HG02970 (cell line): ENCODE measurements around the gene NCKAP5.
A peak's percentile ranks its signal among the peaks of the same experiment; 100 is the strongest.

Experiments used
- ATAC-seq: cut with Tn5 transposase; IDR thresholded peaks from one replicate; pipeline ENCODE4 v1.9.1; 2021; ENCODE audit warnings: mild to moderate bottlenecking, moderate library complexity, moderate number of reproducible peaks; ENCODE audit not compliant: unreplicated experiment, low FRiP score

Gene NCKAP5

GRCh38 chr2:133433455-133434451, 134.5 kb downstream of the NCKAP5 start:
- no peak for ATAC-seq

GRCh38 chr2:133432778-133433177, 135.5 kb downstream of the NCKAP5 start:
- ATAC-seq = no peak

- ATAC-seq = no peak
Observed at GRCh38 chr2:133431289-133431688, 137.0 kb downstream of the NCKAP5 start.

GRCh38 chr2:133426791-133427190, 141.5 kb downstream of the NCKAP5 start:
- ATAC-seq = no peak

- no peak for ATAC-seq
Observed at GRCh38 chr2:133425612-133426011, 142.7 kb downstream of the NCKAP5 start.

- ATAC-seq = no peak
Observed at GRCh38 chr2:133424876-133425275, 143.4 kb downstream of the NCKAP5 start.

GRCh38 chr2:133422931-133423351, 145.3 kb downstream of the NCKAP5 start:
- no peak for ATAC-seq

- ATAC-seq = peak; percentile 93
Observed at GRCh38 chr2:133421516-133422324, 146.5 kb downstream of the NCKAP5 start.

GRCh38 chr2:133420788-133421187, 147.5 kb downstream of the NCKAP5 start:
- no peak for ATAC-seq

GRCh38 chr2:133418671-133419070, 149.6 kb downstream of the NCKAP5 start:
- no peak for ATAC-seq

- no peak for ATAC-seq
Observed at GRCh38 chr2:133418021-133418420, 150.2 kb downstream of the NCKAP5 start.

- no peak for ATAC-seq
Observed at GRCh38 chr2:133417415-133417814, 150.8 kb downstream of the NCKAP5 start.

- no peak for ATAC-seq
Observed at GRCh38 chr2:133416736-133417135, 151.5 kb downstream of the NCKAP5 start.

GRCh38 chr2:133416146-133416545, 152.1 kb downstream of the NCKAP5 start:
- ATAC-seq = no peak

- ATAC-seq = no peak
Observed at GRCh38 chr2:133415210-133415876, 152.9 kb downstream of the NCKAP5 start.

- ATAC-seq = no peak
Observed at GRCh38 chr2:133414486-133415209, 153.6 kb downstream of the NCKAP5 start.

- no peak for ATAC-seq
Observed at GRCh38 chr2:133413863-133414262, 154.4 kb downstream of the NCKAP5 start.

- ATAC-seq = no peak
Observed at GRCh38 chr2:133412694-133413093, 155.6 kb downstream of the NCKAP5 start.

GRCh38 chr2:133411857-133412256, 156.4 kb downstream of the NCKAP5 start:
- ATAC-seq = no peak

- no peak for ATAC-seq
Observed at GRCh38 chr2:133411101-133411500, 157.2 kb downstream of the NCKAP5 start.
